Activated CD4-positive, alpha-beta T cell treated with anti-CD3 and anti-CD28 coated beads, Interleukin-2, Interleukin-6, amounts not matched to agents 100 ng/mL and 50 ng/mL, durations not matched to agents 16 hours and 8 hours (primary cell): Measurements from ENCODE around the gene SBF2.
"Not testable (repeated sequence)": the region's sequence is repeated elsewhere in the genome, so short reads cannot be mapped to it uniquely, and the experiment has no call there.

ENCODE experiments used
- DNase-seq: peaks from one replicate; pipeline ENCODE4 v3.0.0-alpha.2; 2020

The SBF2 gene

DNA sequence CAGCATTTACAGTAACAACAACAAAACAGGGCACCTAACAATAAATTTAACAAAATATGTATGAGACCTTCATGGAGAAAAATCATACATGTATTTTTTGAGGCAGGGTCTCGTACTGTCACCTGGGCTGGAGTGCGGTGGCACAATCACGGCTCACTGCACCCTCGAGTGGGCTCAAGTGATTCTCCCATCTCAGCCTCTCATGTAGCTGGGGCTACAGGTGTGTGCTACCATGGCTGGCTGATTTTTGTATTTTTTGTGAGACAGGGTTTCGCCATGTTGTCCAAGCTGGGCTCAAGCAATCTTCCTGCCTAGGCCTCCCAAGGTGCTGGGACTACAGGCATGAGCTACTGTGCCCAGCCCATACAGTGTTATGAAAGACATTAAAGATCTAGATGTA is 352.0 kb downstream of the SBF2 start:
- DNase-seq, result no peak

GRCh38 chr11:9939150-9939549 is 354.9 kb downstream of the SBF2 start:
- not testable (repeated sequence) for DNase-seq

GRCh38 chr11:9936754-9937153 is 357.3 kb downstream of the SBF2 start:
- DNase-seq, result no peak

- DNase-seq, result not testable (repeated sequence)
Observed at GRCh38 chr11:9932843-9933242, 361.2 kb downstream of the SBF2 start.

DNA sequence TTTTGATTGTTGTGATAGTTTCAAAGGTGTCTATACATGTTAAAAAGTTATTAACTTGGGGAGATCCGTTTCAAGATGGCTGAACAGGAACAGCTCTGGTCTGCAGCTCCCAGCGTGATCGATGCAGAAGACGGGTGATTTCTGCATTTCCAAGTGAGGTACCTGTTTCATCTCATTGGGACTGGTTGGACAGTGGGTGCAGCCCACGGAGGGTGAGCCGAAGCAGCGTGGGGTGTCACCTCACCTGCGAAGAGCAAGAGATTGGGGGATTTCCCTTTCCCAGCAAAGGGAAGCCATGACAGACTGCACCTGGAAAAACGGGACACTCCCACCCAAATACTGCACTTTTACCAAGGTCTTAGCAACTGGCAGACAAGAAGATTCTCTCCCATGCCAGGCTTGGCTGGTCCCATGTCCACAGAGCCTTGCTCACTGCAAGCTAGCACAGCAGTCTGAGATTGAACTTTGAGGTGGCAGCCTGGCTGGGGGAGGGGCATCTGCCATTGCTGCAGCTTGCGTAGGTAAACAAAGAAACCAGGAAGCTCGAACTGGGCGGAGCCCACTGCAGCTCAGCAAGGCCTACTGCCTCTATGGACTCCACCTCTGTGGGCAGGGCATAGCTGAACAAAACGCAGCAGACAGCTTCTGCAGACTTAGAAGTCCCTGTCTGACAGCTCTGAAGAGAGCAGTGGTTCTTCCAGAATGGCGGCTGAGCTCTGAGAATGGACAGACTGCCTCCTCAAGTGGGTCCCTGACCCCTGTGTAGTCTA is 363.3 kb downstream of the SBF2 start:
- DNase-seq, result not testable (repeated sequence)

DNA sequence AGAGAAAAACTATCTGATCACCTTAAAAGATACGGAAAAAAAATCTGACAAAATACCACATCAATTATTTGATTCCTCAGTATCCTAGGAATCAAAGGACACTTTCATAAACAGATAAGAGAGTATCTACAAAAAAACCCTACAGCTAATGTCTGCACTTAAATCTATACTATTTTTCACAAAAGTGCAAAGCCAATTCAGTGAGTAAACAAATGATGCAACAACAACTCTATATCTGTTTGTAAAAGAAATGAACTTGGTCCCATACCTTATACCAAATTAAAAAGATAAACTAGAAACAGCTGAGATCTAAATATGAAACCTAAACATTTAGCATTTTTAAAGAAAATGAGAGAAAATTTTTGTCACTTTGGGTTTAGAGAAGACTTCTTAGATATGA is 366.3 kb downstream of the SBF2 start:
- DNase-seq, result no peak

DNA sequence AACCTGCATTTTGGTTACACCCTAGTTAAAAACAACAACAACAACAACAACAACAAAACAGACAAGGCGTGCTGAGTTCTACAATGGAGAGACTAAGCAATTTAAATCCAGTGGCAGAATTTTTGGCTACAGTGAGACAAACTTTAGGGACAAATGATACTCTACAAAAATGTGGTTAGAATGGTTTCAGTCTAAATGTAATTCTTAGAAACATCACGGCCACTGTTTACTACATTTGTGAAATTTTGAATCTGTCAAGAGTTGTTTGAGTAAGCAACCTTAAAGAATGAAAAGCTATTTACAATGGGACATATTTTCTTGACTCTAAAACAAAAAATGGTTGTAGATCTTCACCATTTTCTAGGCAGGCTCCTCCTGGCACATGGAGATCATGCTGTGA is 370.7 kb downstream of the SBF2 start:
- DNase-seq, result peak; percentile 3

- DNase-seq, result no peak
Observed at GRCh38 chr11:9922806-9923205, 371.2 kb downstream of the SBF2 start.

- DNase-seq, result no peak
Observed at GRCh38 chr11:9916480-9916879, 377.5 kb downstream of the SBF2 start.

DNA sequence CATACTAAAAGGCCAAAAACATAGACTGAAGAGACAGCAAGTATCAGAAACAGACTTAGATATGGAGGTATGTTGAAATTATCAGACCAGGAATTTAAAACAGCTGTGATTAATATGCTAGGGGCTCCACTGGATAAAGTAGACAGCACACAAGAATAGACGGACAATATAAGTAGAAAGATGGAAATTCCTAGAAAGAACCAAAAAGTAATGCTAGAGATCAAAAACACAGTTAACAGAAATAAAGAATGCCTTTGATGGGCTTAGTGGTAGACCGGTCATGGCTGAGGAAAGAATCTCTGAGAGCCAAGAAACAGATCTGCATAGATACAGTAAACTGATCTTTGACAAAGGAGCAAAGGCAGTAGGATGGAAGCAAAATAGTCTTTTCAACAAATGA is 380.0 kb downstream of the SBF2 start:
- no peak for DNase-seq

GRCh38 chr11:9905960-9906791 is 387.8 kb downstream of the SBF2 start:
- no peak for DNase-seq

DNA sequence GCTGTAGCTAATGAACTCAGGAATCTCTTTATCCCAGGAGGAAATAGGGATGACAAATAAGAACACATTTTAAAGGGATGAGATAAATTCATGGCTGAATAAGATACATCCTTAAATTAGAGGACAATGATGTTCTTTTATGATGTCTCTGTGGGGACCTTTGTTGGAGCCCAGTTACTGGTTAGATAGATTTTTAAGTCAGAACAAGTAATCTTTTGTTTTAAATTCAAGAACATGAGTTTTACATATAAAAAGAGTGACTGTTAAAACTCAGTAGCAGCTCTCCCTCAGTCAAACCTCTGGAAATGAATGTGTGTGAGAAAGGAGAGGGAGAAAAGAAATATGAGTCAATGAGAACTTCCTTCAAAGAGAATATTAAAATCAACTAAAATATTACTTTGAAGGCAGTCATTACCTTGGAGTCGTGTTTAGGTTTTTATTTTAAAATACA is 388.5 kb downstream of the SBF2 start:
- no peak for DNase-seq

DNA sequence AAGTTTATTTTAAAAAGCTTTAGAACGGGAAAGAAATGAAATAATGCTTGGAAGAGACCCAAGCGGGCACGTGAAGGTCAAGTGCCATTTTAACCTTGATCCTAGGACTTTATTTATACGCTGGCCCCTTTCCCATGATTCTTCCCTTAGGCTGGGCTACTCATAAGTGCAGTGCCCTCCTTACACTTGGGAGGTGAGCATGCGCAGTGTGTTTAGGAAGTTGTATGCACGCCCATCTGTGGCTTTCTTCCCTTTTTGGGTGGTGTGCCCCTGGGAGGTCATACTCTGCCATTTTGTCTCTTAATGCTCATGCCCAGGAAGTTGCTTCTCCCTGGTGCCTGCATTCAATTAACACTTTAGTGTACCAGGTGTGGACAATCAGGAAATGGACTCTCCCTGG is 390.4 kb downstream of the SBF2 start:
- no peak for DNase-seq

DNA sequence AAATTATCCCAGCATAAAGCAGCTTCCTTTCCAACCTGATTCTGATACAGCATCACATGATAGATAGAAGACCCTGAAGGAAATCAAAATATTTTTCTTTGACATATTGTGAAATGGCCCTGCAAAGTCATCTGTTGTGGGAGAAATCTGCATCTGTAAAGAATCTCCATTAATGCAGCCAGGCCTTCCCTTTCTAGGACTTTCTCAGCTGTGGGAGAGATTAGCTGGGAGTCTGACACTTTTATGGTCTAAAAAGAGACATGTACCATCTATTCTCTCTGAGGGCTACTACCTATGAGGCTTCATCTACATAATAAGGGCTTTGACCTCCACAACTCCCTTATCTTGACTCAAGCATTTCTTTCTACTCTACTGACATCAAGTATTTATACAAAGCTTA is 392.1 kb downstream of the SBF2 start:
- DNase-seq, result no peak

- DNase-seq, result peak; percentile 23
Observed at GRCh38 chr11:9900253-9900652, 393.8 kb downstream of the SBF2 start.

DNA sequence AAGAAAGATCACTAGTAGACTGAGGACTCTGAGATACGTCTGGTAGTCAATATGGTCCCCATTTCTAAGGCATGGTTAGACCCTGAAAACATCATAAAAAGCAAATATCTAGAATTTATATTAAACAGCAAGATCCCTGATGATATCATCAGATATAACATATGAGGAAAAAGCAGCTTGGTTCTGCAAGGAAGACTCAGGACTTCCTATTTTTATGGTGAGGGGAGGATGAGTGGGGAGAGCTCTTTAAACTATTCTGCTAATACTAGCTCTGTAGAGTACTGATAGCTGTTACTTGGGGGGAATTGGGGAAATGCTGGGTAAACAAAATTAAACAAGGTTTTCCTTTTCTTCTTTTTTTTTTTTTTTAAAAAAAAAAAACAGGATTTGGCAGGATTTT is 394.3 kb downstream of the SBF2 start:
- DNase-seq, result no peak

- no peak for DNase-seq
Observed at GRCh38 chr11:9896902-9897301, 397.1 kb downstream of the SBF2 start.

DNA sequence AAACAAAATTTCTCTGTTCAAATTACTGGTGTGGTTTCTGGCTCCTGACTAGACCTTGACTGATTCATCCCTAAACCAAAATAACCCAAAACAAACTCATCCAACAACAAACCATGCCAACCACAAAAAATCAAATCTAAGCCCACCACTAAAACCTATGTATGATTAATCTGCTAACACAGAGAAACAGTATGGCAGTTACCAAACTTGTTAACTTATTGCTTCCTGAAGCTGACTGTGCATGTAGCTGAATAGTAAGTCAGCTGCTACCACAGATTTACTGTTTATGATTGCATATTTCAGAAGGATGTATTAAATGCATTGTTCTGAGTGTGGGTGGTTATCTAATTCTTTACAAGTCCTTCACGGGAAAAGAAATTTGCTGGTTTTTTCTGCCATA is 399.0 kb downstream of the SBF2 start:
- peak; percentile 45 for DNase-seq

DNA sequence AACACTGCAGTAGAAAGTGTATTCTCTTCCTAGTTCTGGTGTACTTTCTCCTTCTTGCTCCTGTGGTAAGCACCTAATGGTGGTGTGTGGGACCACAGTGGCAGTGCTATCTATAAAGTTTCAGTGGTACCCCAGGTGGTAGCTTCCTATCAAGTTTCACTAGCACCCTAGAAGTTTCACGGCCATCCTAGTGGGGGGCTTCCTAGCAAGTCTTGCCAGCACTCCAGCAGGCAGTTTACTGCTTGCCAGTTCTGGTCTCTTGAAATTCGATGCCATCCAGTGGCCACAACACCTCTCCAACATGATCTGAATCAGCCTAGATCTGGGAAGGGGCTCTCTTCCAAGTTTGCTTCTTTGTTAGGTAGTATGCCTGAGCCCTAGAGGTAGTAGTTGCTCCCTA is 400.5 kb downstream of the SBF2 start:
- DNase-seq, result no peak

GRCh38 chr11:9888938-9889337 is 405.1 kb downstream of the SBF2 start:
- no peak for DNase-seq

- DNase-seq, result no peak
Observed at GRCh38 chr11:9887472-9887871, 406.5 kb downstream of the SBF2 start.

GRCh38 chr11:9886595-9886994 is 407.4 kb downstream of the SBF2 start:
- DNase-seq, result no peak

DNA sequence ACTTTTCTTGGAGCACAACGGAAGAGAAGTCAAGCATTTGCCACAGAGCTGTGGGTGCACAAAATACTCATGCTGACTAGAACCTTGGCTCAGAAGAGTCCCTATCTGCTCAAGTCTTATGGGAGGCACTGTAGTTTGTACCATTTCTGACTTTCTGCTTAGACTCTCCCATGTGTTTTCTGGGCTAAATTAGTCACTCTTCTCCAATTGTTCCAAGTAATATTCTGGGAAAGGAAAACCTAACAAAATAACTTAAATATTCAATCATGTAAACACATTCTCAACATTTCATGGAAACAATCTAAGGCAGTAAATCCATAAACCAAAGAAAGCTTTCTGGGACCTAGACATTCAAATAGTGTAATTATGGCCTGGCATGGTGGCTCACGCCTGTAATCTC is 409.4 kb downstream of the SBF2 start:
- no peak for DNase-seq

DNA sequence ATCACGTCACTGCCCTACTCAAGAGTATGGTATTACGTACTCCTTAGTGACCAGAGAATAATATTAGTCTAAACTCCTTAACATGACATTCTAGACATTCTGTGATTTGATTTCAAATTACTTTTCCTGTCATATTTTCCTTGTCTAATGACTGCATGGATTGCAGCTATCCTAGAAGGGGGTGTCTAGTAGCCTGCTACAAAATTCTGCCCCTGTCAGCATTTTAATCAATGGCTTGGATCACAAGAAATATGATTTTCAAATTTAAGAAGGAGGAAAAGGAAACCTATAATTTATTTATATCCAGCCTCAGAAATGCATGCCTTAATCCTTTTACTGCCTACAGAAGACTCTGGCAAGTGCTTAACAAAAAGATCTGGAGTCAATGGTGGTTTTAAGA is 413.4 kb downstream of the SBF2 start:
- DNase-seq, result no peak
